ENCODE data around the gene SEC14L5. TPM values are rescaled to one million over a fixed set of nuclear protein-coding genes. Genes with fewer than 3 reads are reported as not detected.

The SEC14L5 gene
- total and polyA plus RNA-seq, 2 of the 4 experiments (the other 2 are of a cell fraction): 0.07 TPM; not detected in 1

DNA sequence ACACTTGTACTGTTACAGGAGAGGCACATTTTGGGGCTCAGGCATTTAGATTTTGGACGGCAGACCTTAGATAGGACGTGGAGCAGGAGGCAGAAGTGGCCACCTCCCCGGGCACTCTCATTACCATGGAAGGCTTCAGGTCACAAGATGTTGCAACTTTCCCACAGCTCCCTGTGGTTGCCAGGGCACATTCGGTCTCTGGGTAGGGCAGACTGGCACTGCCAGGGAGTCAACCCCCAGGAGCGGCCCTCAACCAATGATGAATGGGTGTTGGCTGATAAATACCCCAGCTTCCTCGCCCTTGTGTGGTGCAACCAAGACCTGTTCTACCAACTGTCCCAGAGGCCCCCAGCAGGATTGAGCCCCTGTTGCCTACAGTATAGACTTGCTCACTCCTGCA lies 64.4 kb downstream of the SEC14L5 start:
- no peaks in the 10 kb centered on the region for H3K79me1 ChIP-seq (ENCODE audit: low read depth in 1 of 2, low read length in 2 of 2)
- intact Hi-C loops (cut with micrococcal nuclease): no loop called here
- TF ChIP-seq RCOR1 (IDR thresholded peaks at IDR 0.05; ENCODE audit: insufficient replicate concordance, low read length) (no peak), NFE2L2 (IDR thresholded peaks at IDR 0.05; ENCODE audit: low read depth, low read length) (no peak), MXI1 (IDR thresholded peaks at IDR 0.05; ENCODE audit: borderline replicate concordance, low read depth, low read length) (no peak), FOS (IDR thresholded peaks at IDR 0.05; ENCODE audit: low read depth, low read length) (no peak), SMC3 (IDR thresholded peaks at IDR 0.05; ENCODE audit: low read depth, low read length) (no peak), CHD1 (IDR thresholded peaks at IDR 0.05; ENCODE audit: low read depth, low read length) (no peak), MAFK (IDR thresholded peaks at IDR 0.05; ENCODE audit: low read depth, low read length) (no peak), RFX5 (IDR thresholded peaks at IDR 0.05; ENCODE audit: low read depth, low read length) (no peak), CEBPB (IDR thresholded peaks at IDR 0.05; ENCODE audit: low read depth, low read length) (no peak), MAZ (IDR thresholded peaks at IDR 0.05; ENCODE audit: borderline replicate concordance, low read depth, low read length) (no peak), POLR2A (IDR thresholded peaks at IDR 0.05; ENCODE audit: low read depth, low read length) (no peak), BHLHE40 (IDR thresholded peaks at IDR 0.05; ENCODE audit: low read depth, low read length) (no peak), RAD21 (IDR thresholded peaks at IDR 0.05; ENCODE audit: low read length) (no peak)
- TF ChIP-seq, protein P1, sequence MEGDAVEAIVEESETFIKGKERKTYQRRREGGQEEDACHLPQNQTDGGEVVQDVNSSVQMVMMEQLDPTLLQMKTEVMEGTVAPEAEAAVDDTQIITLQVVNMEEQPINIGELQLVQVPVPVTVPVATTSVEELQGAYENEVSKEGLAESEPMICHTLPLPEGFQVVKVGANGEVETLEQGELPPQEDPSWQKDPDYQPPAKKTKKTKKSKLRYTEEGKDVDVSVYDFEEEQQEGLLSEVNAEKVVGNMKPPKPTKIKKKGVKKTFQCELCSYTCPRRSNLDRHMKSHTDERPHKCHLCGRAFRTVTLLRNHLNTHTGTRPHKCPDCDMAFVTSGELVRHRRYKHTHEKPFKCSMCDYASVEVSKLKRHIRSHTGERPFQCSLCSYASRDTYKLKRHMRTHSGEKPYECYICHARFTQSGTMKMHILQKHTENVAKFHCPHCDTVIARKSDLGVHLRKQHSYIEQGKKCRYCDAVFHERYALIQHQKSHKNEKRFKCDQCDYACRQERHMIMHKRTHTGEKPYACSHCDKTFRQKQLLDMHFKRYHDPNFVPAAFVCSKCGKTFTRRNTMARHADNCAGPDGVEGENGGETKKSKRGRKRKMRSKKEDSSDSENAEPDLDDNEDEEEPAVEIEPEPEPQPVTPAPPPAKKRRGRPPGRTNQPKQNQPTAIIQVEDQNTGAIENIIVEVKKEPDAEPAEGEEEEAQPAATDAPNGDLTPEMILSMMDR (conservative IDR thresholded peaks at IDR 0.05; ENCODE audit: low read depth, low read length): no peak
- TF ChIP-seq, protein P2, sequence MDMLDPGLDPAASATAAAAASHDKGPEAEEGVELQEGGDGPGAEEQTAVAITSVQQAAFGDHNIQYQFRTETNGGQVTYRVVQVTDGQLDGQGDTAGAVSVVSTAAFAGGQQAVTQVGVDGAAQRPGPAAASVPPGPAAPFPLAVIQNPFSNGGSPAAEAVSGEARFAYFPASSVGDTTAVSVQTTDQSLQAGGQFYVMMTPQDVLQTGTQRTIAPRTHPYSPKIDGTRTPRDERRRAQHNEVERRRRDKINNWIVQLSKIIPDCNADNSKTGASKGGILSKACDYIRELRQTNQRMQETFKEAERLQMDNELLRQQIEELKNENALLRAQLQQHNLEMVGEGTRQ (IDR thresholded peaks at IDR 0.05; ENCODE audit: low read depth, low read length): no peak
- TF ChIP-seq, protein P3, sequence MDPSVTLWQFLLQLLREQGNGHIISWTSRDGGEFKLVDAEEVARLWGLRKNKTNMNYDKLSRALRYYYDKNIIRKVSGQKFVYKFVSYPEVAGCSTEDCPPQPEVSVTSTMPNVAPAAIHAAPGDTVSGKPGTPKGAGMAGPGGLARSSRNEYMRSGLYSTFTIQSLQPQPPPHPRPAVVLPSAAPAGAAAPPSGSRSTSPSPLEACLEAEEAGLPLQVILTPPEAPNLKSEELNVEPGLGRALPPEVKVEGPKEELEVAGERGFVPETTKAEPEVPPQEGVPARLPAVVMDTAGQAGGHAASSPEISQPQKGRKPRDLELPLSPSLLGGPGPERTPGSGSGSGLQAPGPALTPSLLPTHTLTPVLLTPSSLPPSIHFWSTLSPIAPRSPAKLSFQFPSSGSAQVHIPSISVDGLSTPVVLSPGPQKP (IDR thresholded peaks at IDR 0.05; ENCODE audit: borderline replicate concordance, low read depth, low read length): no peak
- POLR2A ChIA-PET (ENCODE audit: unreplicated experiment): no interaction called here
- no peak overlapping the region for H3K4ac ChIP-seq (ENCODE audit: low read depth, low read length)
- no peaks in the 10 kb centered on the region for H3K4me1 ChIP-seq (ENCODE audit: control insufficient read depth, insufficient read depth, low read length)
- H3K23ac ChIP-seq (ENCODE audit: low read depth, low read length): no peak overlapping the region
- no peak overlapping the region for H4K91ac ChIP-seq (ENCODE audit: insufficient read depth, low read depth, low read length)
- H2BK20ac ChIP-seq (ENCODE audit: low read depth, low read length): no peak overlapping the region
- ATAC-seq (ENCODE audit: low read depth) (no peak), DNase-seq (no peak)
- 80% methylated on average over 1 of the region's 6 CpGs; no CpG with 5 or more reads in 1 of the 2 experiments for WGBS, 2 experiments (ENCODE audit: extremely low coverage in 2 of 2, insufficient read length in 1 of 2)
- peaks cover 6% of the 10 kb centered on the region; the same call in 1 of the 2 replicates for H3K27me3 ChIP-seq (ENCODE audit: control insufficient read depth, insufficient read depth, low read length)
- no peak overlapping the region for H2BK5ac ChIP-seq (ENCODE audit: low read depth, low read length, poor library complexity, severe bottlenecking)
- H2BK15ac ChIP-seq (ENCODE audit: low read depth, low read length): no peak overlapping the region
- H3K27ac ChIP-seq (ENCODE audit: insufficient read depth, low read length): no peak overlapping the region
- no peak overlapping the region for H2AFZ ChIP-seq (replicated peaks; ENCODE audit: low read length, poor library complexity)
- H4K5ac ChIP-seq (ENCODE audit: low read depth, low read length): no peak overlapping the region
- dilution Hi-C loops (cut with HindIII; ENCODE audit: low sequenced_read_pairs, unreplicated experiment): no loop called here
- H4K20me1 ChIP-seq (ENCODE audit: insufficient read depth, low read length): no peaks in the 10 kb centered on the region
- CTCF ChIA-PET: no interaction called here
- H3K18ac ChIP-seq (ENCODE audit: low read depth, low read length): no peak overlapping the region
- no peak overlapping the region for H3K14ac ChIP-seq (replicated peaks; ENCODE audit: low read depth, low read length)
- BruUV-seq (replicated peaks): no TSS peak
- no peak overlapping the region for H3K9ac ChIP-seq (ENCODE audit: low read depth, low read length)
- no peak overlapping the region for H3K56ac ChIP-seq (ENCODE audit: extremely low read depth, insufficient read depth, low read length)
- H3K9me3 ChIP-seq (ENCODE audit: control insufficient read depth, insufficient read depth, low read length): no peaks in the 10 kb centered on the region
- no peaks in the 10 kb centered on the region for H3K36me3 ChIP-seq (ENCODE audit: control insufficient read depth, insufficient read depth, low read length)
- H2AK9ac ChIP-seq (replicated peaks; ENCODE audit: low read depth, low read length, poor library complexity): no peak overlapping the region
- H3K4me3 ChIP-seq (ENCODE audit: insufficient read depth, low read depth, low read length): no peak overlapping the region
- no peak overlapping the region for H2AK5ac ChIP-seq (ENCODE audit: low read depth, low read length)
- H4K8ac ChIP-seq (ENCODE audit: low read depth in 2 of 2, low read length in 2 of 2): no peak overlapping the region
- no peaks in the 10 kb centered on the region for H3K9me1 ChIP-seq (ENCODE audit: insufficient read depth, low read length)
- in situ Hi-C loops (cut with MboI; ENCODE audit: low sequenced_read_pairs): no loop called here
- no peak overlapping the region for H3K4me2 ChIP-seq (ENCODE audit: low read depth, low read length)
- H2BK120ac ChIP-seq (ENCODE audit: low read depth, low read length): no peak overlapping the region
